ENCODE data around the gene GAS7.

Gene GAS7

DNA sequence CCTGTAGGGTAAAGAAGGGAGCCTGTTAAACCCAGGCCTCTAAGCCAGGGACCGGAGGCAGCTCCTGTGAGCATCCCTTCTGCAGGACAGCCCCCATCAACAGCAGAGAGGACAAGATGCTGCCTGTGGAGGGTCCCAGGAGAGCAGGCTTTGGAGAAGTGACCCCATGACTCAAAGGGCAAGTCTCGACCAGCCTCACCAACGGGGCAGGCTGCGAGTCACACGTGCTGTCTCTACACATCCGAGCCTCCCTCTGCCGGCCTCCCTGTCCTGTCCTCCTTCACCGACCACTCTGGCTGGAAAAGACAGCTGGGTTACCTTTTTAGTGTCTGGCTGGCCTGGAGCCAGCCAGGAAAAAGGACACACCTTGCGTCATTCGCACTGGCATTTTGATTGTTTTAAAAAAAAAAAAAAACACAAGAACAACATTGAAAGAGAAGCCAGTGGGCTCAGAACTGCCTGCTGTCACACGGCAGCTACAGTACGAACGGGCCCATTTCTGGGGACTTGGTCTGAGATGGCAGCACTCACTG, 218.9 kb downstream of the GAS7 start:
- H3K36me3 ChIP-seq (ENCODE audit: insufficient read depth, low read length): no peaks in the 10 kb centered on the region
- no peak overlapping the region for H2AFZ ChIP-seq (ENCODE audit: low read length)
- no peaks in the 10 kb centered on the region for H3K79me2 ChIP-seq (ENCODE audit: insufficient read depth, low read length)
- no peaks in the 10 kb centered on the region for H3K27me3 ChIP-seq (ENCODE audit: insufficient read depth, low read length)
- TF ChIP-seq, protein P1, sequence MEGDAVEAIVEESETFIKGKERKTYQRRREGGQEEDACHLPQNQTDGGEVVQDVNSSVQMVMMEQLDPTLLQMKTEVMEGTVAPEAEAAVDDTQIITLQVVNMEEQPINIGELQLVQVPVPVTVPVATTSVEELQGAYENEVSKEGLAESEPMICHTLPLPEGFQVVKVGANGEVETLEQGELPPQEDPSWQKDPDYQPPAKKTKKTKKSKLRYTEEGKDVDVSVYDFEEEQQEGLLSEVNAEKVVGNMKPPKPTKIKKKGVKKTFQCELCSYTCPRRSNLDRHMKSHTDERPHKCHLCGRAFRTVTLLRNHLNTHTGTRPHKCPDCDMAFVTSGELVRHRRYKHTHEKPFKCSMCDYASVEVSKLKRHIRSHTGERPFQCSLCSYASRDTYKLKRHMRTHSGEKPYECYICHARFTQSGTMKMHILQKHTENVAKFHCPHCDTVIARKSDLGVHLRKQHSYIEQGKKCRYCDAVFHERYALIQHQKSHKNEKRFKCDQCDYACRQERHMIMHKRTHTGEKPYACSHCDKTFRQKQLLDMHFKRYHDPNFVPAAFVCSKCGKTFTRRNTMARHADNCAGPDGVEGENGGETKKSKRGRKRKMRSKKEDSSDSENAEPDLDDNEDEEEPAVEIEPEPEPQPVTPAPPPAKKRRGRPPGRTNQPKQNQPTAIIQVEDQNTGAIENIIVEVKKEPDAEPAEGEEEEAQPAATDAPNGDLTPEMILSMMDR (IDR thresholded peaks at IDR 0.05; ENCODE audit: low read length): no peak
- TF ChIP-seq EZH2 (IDR thresholded peaks at IDR 0.05; ENCODE audit: borderline replicate concordance, low read length): no peak
- H4K20me1 ChIP-seq (ENCODE audit: insufficient read depth, low read length): no peaks in the 10 kb centered on the region
- no peak overlapping the region for H3K4me2 ChIP-seq (ENCODE audit: low read length)
- no peaks in the 10 kb centered on the region for H3K9me2 ChIP-seq (ENCODE audit: low read depth, low read length)
- H3K9ac ChIP-seq (ENCODE audit: low read length): no peak overlapping the region
- no peaks in the 10 kb centered on the region for H3K4me1 ChIP-seq (ENCODE audit: insufficient read depth, low read length, severe bottlenecking)
- H3F3A ChIP-seq (ENCODE audit: insufficient read depth, low read length): no peaks in the 10 kb centered on the region
- H3K27ac ChIP-seq (ENCODE audit: low read depth, low read length, poor library complexity, severe bottlenecking): no peak overlapping the region
- H3K4me3 ChIP-seq (ENCODE audit: low read depth, low read length, poor library complexity, severe bottlenecking): no peak overlapping the region
- no peaks in the 10 kb centered on the region for H3K9me3 ChIP-seq (ENCODE audit: low read length)

DNA sequence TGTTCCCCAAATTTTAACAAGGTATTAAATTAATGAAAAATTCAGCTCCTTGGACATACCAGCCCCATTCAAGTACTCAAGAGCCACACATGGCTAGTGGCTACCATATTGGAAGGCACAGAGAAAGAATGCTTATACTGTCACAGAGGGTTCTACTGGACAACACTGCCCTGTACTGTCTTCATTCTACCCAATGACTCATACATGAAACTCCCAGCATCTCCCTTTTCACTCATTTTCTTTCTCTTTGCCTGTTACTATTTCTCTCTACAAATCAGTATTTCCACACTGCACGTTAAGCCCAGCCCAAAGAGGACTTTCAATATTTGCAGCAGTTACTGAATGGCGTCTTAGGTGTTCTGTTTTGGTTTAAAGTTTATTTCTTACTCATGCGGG, 221.2 kb downstream of the GAS7 start:
- Histone ChIP-seq H3K27me3 (ENCODE audit: insufficient read depth, low read length) (no peaks in the 10 kb centered on the region), H3K4me2 (ENCODE audit: low read length) (no peak overlapping the region), H3K79me2 (ENCODE audit: insufficient read depth, low read length) (no peaks in the 10 kb centered on the region), H3K9me2 (ENCODE audit: low read depth, low read length) (no peaks in the 10 kb centered on the region), H2AFZ (ENCODE audit: low read length) (no peak overlapping the region), H4K20me1 (ENCODE audit: insufficient read depth, low read length) (no peaks in the 10 kb centered on the region), H3K4me3 (ENCODE audit: low read depth, low read length, poor library complexity, severe bottlenecking) (no peak overlapping the region), H3K4me1 (ENCODE audit: insufficient read depth, low read length, severe bottlenecking) (no peaks in the 10 kb centered on the region), H3K9ac (ENCODE audit: low read length) (no peak overlapping the region), H3K9me3 (ENCODE audit: low read length) (no peaks in the 10 kb centered on the region), H3K36me3 (ENCODE audit: insufficient read depth, low read length) (no peaks in the 10 kb centered on the region), H3F3A (ENCODE audit: insufficient read depth, low read length) (no peaks in the 10 kb centered on the region), H3K27ac (ENCODE audit: low read depth, low read length, poor library complexity, severe bottlenecking) (no peak overlapping the region)
- TF ChIP-seq, protein P1 (IDR thresholded peaks at IDR 0.05; ENCODE audit: low read length): no peak
- TF ChIP-seq EZH2 (IDR thresholded peaks at IDR 0.05; ENCODE audit: borderline replicate concordance, low read length): no peak

DNA sequence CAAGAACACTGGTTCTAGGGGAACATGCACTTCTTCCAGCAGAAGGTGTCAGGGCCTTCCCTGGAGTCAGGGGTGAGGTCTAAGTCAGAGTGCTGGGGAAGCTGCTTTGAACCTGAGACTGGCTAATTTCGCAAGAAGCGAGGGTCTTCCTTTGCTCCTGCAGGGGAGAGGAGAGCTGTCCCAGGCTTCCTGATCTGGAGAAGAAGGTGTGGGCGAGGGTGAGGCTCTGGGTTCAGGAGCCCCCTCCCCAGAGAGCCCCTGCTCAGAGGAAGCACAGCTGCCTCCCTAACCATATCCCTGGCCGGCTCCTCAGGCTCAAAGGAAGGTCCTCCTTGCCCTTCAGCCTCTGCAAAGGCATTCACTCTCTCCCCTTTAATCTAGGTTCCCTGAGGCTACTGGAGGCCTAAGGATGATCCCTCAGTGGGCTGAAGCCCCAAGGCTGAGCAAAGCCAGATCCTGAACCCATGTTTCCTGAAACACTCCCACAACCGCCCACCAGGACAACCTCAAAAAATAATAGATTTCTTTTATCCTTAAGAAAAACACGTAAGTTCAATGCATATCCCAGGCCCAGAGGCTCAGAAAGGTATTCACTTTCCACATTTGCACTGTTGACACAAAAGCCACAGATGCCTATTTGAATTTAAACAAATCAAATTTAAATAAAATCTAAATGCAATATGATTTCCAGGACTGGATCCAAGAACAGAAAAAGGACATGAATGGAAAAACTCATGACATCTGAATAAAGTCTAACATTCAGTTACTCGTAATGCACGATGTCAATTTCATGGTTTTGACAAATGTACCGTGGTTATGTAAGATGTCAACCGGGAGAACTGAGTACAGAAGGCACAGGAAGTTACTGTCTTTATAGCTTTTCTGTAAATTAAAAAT, 221.9 kb downstream of the GAS7 start:
- no peaks in the 10 kb centered on the region for H3K9me3 ChIP-seq (ENCODE audit: low read length)
- H4K20me1 ChIP-seq (ENCODE audit: insufficient read depth, low read length): no peaks in the 10 kb centered on the region
- no peaks in the 10 kb centered on the region for H3F3A ChIP-seq (ENCODE audit: insufficient read depth, low read length)
- H3K9ac ChIP-seq (ENCODE audit: low read length): no peak overlapping the region
- H3K27me3 ChIP-seq (ENCODE audit: insufficient read depth, low read length): no peaks in the 10 kb centered on the region
- H3K4me2 ChIP-seq (ENCODE audit: low read length): no peak overlapping the region
- H3K27ac ChIP-seq (ENCODE audit: low read depth, low read length, poor library complexity, severe bottlenecking): no peak overlapping the region
- no peaks in the 10 kb centered on the region for H3K79me2 ChIP-seq (ENCODE audit: insufficient read depth, low read length)
- H2AFZ ChIP-seq (ENCODE audit: low read length): no peak overlapping the region
- TF ChIP-seq, protein P1 (IDR thresholded peaks at IDR 0.05; ENCODE audit: low read length): no peak
- no peak for TF ChIP-seq EZH2 (IDR thresholded peaks at IDR 0.05; ENCODE audit: borderline replicate concordance, low read length)
- H3K4me1 ChIP-seq (ENCODE audit: insufficient read depth, low read length, severe bottlenecking): no peaks in the 10 kb centered on the region
- H3K4me3 ChIP-seq (ENCODE audit: low read depth, low read length, poor library complexity, severe bottlenecking): no peak overlapping the region
- no peaks in the 10 kb centered on the region for H3K9me2 ChIP-seq (ENCODE audit: low read depth, low read length)
- H3K36me3 ChIP-seq (ENCODE audit: insufficient read depth, low read length): no peaks in the 10 kb centered on the region
